PC-9 (cell line): ENCODE measurements around the gene ZNF3. TPM values are rescaled to one million over a fixed set of nuclear protein-coding genes. Genes with fewer than 3 reads are reported as not detected.

Experiments
- BruUV-seq: library from RNA; stranded (reverse); fragments of 400-500 nt; replicated peaks from 2 replicates; lab custom pipeline; 2021; lab: Mats Ljungman, UMichigan
- CTCF ChIA-PET: fragments of 300-600 bp; sonication (Branson Sonifier 250); formaldehyde crosslinking; loops from one replicate; lab custom pipeline; 2022; ENCODE audit warnings: antibody characterized with exemption; lab: Charles Lee
- POLR2A ChIA-PET: fragments of 300-600 bp; sonication (Branson Sonifier 250); formaldehyde crosslinking; loops from one replicate; lab custom pipeline; 2022; ENCODE audit warnings: antibody characterized with exemption; ENCODE audit not compliant: unreplicated experiment; lab: Charles Lee
- DNase-seq, 2 experiments: peaks; one replicate each; pipeline versions ENCODE4 v3.0.0 to v3.0.0-alpha.2; 2015 to 2022; ENCODE audit warnings: mixed read lengths in 1 of 2
- H2AFZ ChIP-seq: fragments of 200-600 bp; sonication (generic); 2 replicates; pipeline ENCODE4 v1.8.1; 2017; ENCODE audit warnings: antibody characterized with exemption
- H3F3A ChIP-seq: fragments of 200-600 bp; sonication (generic); 2 replicates; pipeline ENCODE4 v1.8.1; 2017; ENCODE audit warnings: antibody characterized with exemption, mild to moderate bottlenecking, low read depth; ENCODE audit not compliant: insufficient read depth
- H3K27ac ChIP-seq: fragments of 200-600 bp; sonication (generic); 2 replicates; pipeline ENCODE4 v1.6.1; 2016; ENCODE audit warnings: mixed run types
- H3K27me3 ChIP-seq: fragments of 200-600 bp; sonication (generic); 2 replicates; pipeline ENCODE4 v1.6.1; 2016; ENCODE audit warnings: low read depth, mixed run types; ENCODE audit not compliant: insufficient read depth
- H3K36me3 ChIP-seq: fragments of 200-600 bp; sonication (generic); 2 replicates; pipeline ENCODE4 v1.6.1; 2016; ENCODE audit warnings: low read depth, mixed run types
- H3K4me1 ChIP-seq: fragments of 200-600 bp; sonication (generic); replicated peaks from 2 replicates; pipeline ENCODE4 v1.6.1; 2016; ENCODE audit warnings: mixed run types; ENCODE audit not compliant: insufficient read depth
- H3K4me2 ChIP-seq: fragments of 200-600 bp; sonication (generic); 2 replicates; pipeline ENCODE4 v1.6.1; 2017; ENCODE audit warnings: mixed run types
- H3K4me3 ChIP-seq: fragments of 200-600 bp; sonication (generic); 2 replicates; pipeline ENCODE4 v1.6.1; 2016; ENCODE audit warnings: mixed run types
- H3K79me2 ChIP-seq: fragments of 200-600 bp; sonication (generic); 2 replicates; pipeline ENCODE4 v1.6.1; 2017; ENCODE audit warnings: low read depth, mixed run types
- H3K9me2 ChIP-seq: fragments of 200-600 bp; sonication (generic); 2 replicates; pipeline ENCODE4 v1.8.1; 2017; ENCODE audit warnings: mild to moderate bottlenecking; ENCODE audit not compliant: insufficient read depth
- H3K9me3 ChIP-seq: fragments of 200-600 bp; sonication (generic); 2 replicates; pipeline ENCODE4 v1.8.1; 2016; ENCODE audit warnings: low read depth; ENCODE audit not compliant: insufficient read depth
- H4K20me1 ChIP-seq: fragments of 200-600 bp; sonication (generic); 2 replicates; pipeline ENCODE4 v1.8.1; 2017; ENCODE audit not compliant: insufficient read depth
- CTCF ChIP-seq: fragments of 200-600 bp; sonication (generic); conservative IDR thresholded peaks from 2 replicates; pipeline ENCODE4 v1.6.1; 2017; ENCODE audit warnings: mixed run types, antibody characterized with exemption, mild to moderate bottlenecking, moderate library complexity
- EZH2 ChIP-seq: fragments of 200-600 bp; sonication (generic); IDR thresholded peaks from 2 replicates; pipeline ENCODE4 v1.8.0; 2017; ENCODE audit warnings: antibody characterized with exemption, low read depth
- intact Hi-C: fragments of 100-400 bp; cut with micrococcal nuclease; formaldehyde crosslinking; loops from one replicate; pipeline ENCODE4 v1.10.0; 2022; ENCODE audit not compliant: unreplicated experiment
- total RNA-seq: library from RNA; stranded (reverse); gene quantifications from 2 replicates; pipeline ENCODE4 v1.2.3, GENCODE V29; 2021

Gene ZNF3
- total RNA-seq, 1 experiment from 2014 or later = 39.0 TPM

- Histone ChIP-seq H3K27me3 (no peaks in the 10 kb centered on the region), H3K36me3 (no peaks in the 10 kb centered on the region), H3K9me2 (no peaks in the 10 kb centered on the region), H2AFZ (no peak overlapping the region), H3K4me3 (no peak overlapping the region), H3K4me1 (peaks cover 13% of the 10 kb centered on the region; the same call in 1 of the 2 replicates), H3F3A (peaks cover 16% of the 10 kb centered on the region; the same call in 1 of the 2 replicates), H3K9me3 (no peaks in the 10 kb centered on the region), H3K27ac (no peak overlapping the region), H3K79me2 (peaks cover 8% of the 10 kb centered on the region; the same call in 1 of the 2 replicates), H3K4me2 (no peak overlapping the region), H4K20me1 (no peaks in the 10 kb centered on the region)
- ChIA-PET POLR2A (no interaction called here), CTCF (no interaction called here)
- TF ChIP-seq EZH2 (no peak), CTCF (no peak)
- no peak for DNase-seq
- intact Hi-C loops = no loop called here
- BruUV-seq = no TSS peak
Measured at GRCh38 chr7:100122067-100122466, 40.5 kb upstream of the ZNF3 start.

GRCh38 chr7:100120733-100121036 is 39.2 kb upstream of the ZNF3 start:
- H3K27ac ChIP-seq = no peak overlapping the region

GRCh38 chr7:100119970-100120732 is 38.6 kb upstream of the ZNF3 start:
- TSS peak; percentile 62 for BruUV-seq
- DNase-seq = peak in 1 of 2 experiments; percentile 53
- H3K9me3 ChIP-seq = no peaks in the 10 kb centered on the region

More at GRCh38 chr7:100120733-100121036, 39.2 kb upstream of the ZNF3 start:
- Histone ChIP-seq H2AFZ (no peak overlapping the region), H3K4me3 (no peak overlapping the region), H3K4me1 (peaks cover 10% of the 10 kb centered on the region; the same call in 1 of the 2 replicates), H3K27me3 (no peaks in the 10 kb centered on the region), H3K79me2 (peaks cover under 1% of the 10 kb centered on the region; the same call in 1 of the 2 replicates), H3K4me2 (peak overlapping the region; percentile 87), H3K36me3 (no peaks in the 10 kb centered on the region), H3F3A (peaks cover 13% of the 10 kb centered on the region; the same call in 1 of the 2 replicates), H4K20me1 (no peaks in the 10 kb centered on the region), H3K9me2 (no peaks in the 10 kb centered on the region), H3K9me3 (no peaks in the 10 kb centered on the region)
- BruUV-seq = no TSS peak
- no peak for TF ChIP-seq CTCF
- POLR2A ChIA-PET = no interaction called here
- intact Hi-C loops = no loop called here
- no peak for DNase-seq
- CTCF ChIA-PET = interaction anchor here (0.5 to 0.6 kb wide), 2 partner anchors 10 to 60 kb away, joined by 3 to 18 read pairs; no protein-coding TSS in a partner anchor

More at GRCh38 chr7:100119970-100120732, 38.6 kb upstream of the ZNF3 start:
- H2AFZ ChIP-seq = peak overlapping the region; percentile 89
- ChIA-PET CTCF (interaction anchor here (0.5 kb wide), 1 partner anchor 10 kb away, joined by 18 read pairs; no protein-coding TSS in a partner anchor), POLR2A (interaction anchor here (0.6 kb wide), 1 partner anchor 25 kb away, joined by 3 read pairs; no protein-coding TSS in a partner anchor)
- no peaks in the 10 kb centered on the region for H3K9me2 ChIP-seq
- H3K27ac ChIP-seq = no peak overlapping the region
- no peaks in the 10 kb centered on the region for H3K27me3 ChIP-seq
- H3K36me3 ChIP-seq = no peaks in the 10 kb centered on the region
- intact Hi-C loops = loop anchor here (1.0 kb wide), 1 partner anchor 19 kb away; the partner anchor contains the start of genes AP4M1 and MCM7
- no peaks in the 10 kb centered on the region for H3K79me2 ChIP-seq
- H3F3A ChIP-seq = peaks cover 7% of the 10 kb centered on the region; the same call in 1 of the 2 replicates
- peak overlapping the region; percentile 87 for H3K4me2 ChIP-seq
- H4K20me1 ChIP-seq = no peaks in the 10 kb centered on the region
- peak overlapping the region; percentile 76 for H3K4me3 ChIP-seq
- TF ChIP-seq EZH2 (no peak), CTCF (no peak)
- peaks cover 5% of the 10 kb centered on the region; the same call in 1 of the 2 replicates for H3K4me1 ChIP-seq
